ENCODE results near the gene PIP5K1C.

PIP5K1C gene

GRCh38 chr19:3721887-3722442 is 21.7 kb upstream of the PIP5K1C start:
- no peak for DNase-seq

GRCh38 chr19:3721131-3721886 is 21.0 kb upstream of the PIP5K1C start:
- DNase-seq = peak; percentile 94

- DNase-seq = no peak
These were observed 20.2 kb upstream of the PIP5K1C start for GRCh38 chr19:3720349-3720917.

- DNase-seq = no peak
These were observed 19.6 kb upstream of the PIP5K1C start for GRCh38 chr19:3719868-3720267.

- DNase-seq = no peak
These were observed 15.9 kb upstream of the PIP5K1C start for GRCh38 chr19:3716147-3716668.

GRCh38 chr19:3712663-3713611 is 12.7 kb upstream of the PIP5K1C start:
- DNase-seq = no peak

- peak; percentile 87 for DNase-seq
These were observed 10.1 kb upstream of the PIP5K1C start for GRCh38 chr19:3710265-3710812.

GRCh38 chr19:3708207-3708931 is 8.1 kb upstream of the PIP5K1C start, which contains the start of gene TJP3:
TSS of gene TJP3 (plus strand) at chr19:3708384. CDS start at chr19:3728433, 20,049 bp downstream.
- DNase-seq = peak; percentile 12

- DNase-seq = no peak
These were observed 7.6 kb upstream of the PIP5K1C start for GRCh38 chr19:3707868-3708206.

GRCh38 chr19:3701200-3701599 is 932 bp upstream of the PIP5K1C start:
- DNase-seq = no peak

GRCh38 chr19:3699741-3700241 is 477 bp downstream of the PIP5K1C start:
- no peak for DNase-seq

- DNase-seq = no peak
These were observed 1.1 kb downstream of the PIP5K1C start for GRCh38 chr19:3698974-3699740.

- no peak for DNase-seq
These were observed 1.8 kb downstream of the PIP5K1C start for GRCh38 chr19:3698386-3698950.

GRCh38 chr19:3697671-3698385 is 2.4 kb downstream of the PIP5K1C start:
- DNase-seq = no peak

- DNase-seq = no peak
These were observed 3.2 kb downstream of the PIP5K1C start for GRCh38 chr19:3697094-3697493.

GRCh38 chr19:3696660-3696995 is 3.6 kb downstream of the PIP5K1C start:
- DNase-seq = no peak

GRCh38 chr19:3695986-3696659 is 4.1 kb downstream of the PIP5K1C start:
- DNase-seq = no peak

- DNase-seq = no peak
These were observed 5.0 kb downstream of the PIP5K1C start for GRCh38 chr19:3695124-3695733.
